SK-N-SH treated with all-trans-retinoic acid at 6 μM for 48 hours (cell line): ENCODE data around the gene NRIP1.
A peak's percentile ranks its signal among the peaks of the same experiment; 100 is the strongest.

Experiments used
- ATAC-seq: fragments of 200-7000 bp; cut with Tn5 transposase; 3 replicates; pipeline ENCODE4 v1.9.1; 2020; ENCODE audit warnings: mild to moderate bottlenecking, moderate library complexity
- ARNTL ChIP-seq: fragments of 450-650 bp; formaldehyde crosslinking; IDR thresholded peaks from 2 replicates; pipeline ENCODE4 v1.5.0; 2020; ENCODE audit warnings: low read depth, mild to moderate bottlenecking, moderate library complexity, borderline replicate concordance
- BACH2 ChIP-seq: fragments of 250-450 bp; sonication (Bioruptor Pico); IDR thresholded peaks from 2 replicates; pipeline ENCODE4 v1.9.0; 2021; ENCODE audit warnings: mild to moderate bottlenecking, borderline replicate concordance
- CREB5 ChIP-seq: fragments of 250-450 bp; sonication (Bioruptor Pico); IDR thresholded peaks from 2 replicates; pipeline ENCODE4 v1.5.1; 2020; ENCODE audit warnings: low read depth, mild to moderate bottlenecking, moderate library complexity
- CSRNP3 ChIP-seq: fragments of 250-450 bp; sonication (Bioruptor Pico); IDR thresholded peaks from 2 replicates; pipeline ENCODE4 v1.5.1; 2021; ENCODE audit warnings: mild to moderate bottlenecking, moderate library complexity
- ESRRG ChIP-seq: fragments of 250-450 bp; sonication (Bioruptor Pico); IDR thresholded peaks from 2 replicates; pipeline ENCODE4 v1.6.1; 2021; ENCODE audit warnings: mild to moderate bottlenecking
- GLIS3 ChIP-seq: fragments of 250-450 bp; sonication (Bioruptor Pico); IDR thresholded peaks from 2 replicates; pipeline ENCODE4 v1.5.0; 2020; ENCODE audit warnings: mild to moderate bottlenecking, moderate library complexity
- ISL1 ChIP-seq: fragments of 250-450 bp; sonication (Bioruptor Pico); IDR thresholded peaks from 2 replicates; pipeline ENCODE4 v2.1.2; 2022; ENCODE audit warnings: mild to moderate bottlenecking, moderate library complexity
- OSR1 ChIP-seq: fragments of 250-450 bp; sonication (Bioruptor Pico); IDR thresholded peaks from 2 replicates; pipeline ENCODE4 v1.8.0; 2022; ENCODE audit warnings: moderate library complexity, mild to moderate bottlenecking, inconsistent platforms
- PATZ1 ChIP-seq: fragments of 250-450 bp; sonication (Bioruptor Pico); IDR thresholded peaks from 2 replicates; pipeline ENCODE4 v1.8.0; 2020; ENCODE audit warnings: mild to moderate bottlenecking, moderate library complexity, borderline replicate concordance
- POU6F1 ChIP-seq: fragments of 250-450 bp; sonication (Bioruptor Pico); IDR thresholded peaks from 2 replicates; pipeline ENCODE4 v1.8.0; 2021; ENCODE audit warnings: low read depth, mild to moderate bottlenecking, moderate library complexity, borderline replicate concordance
- PPARA ChIP-seq: fragments of 250-450 bp; sonication (Bioruptor Pico); IDR thresholded peaks from 2 replicates; pipeline ENCODE4 v1.5.0; 2020; ENCODE audit warnings: mild to moderate bottlenecking, borderline replicate concordance
- RARB ChIP-seq: fragments of 250-450 bp; sonication (Bioruptor Pico); IDR thresholded peaks from 2 replicates; pipeline ENCODE4 v1.8.0; 2021; ENCODE audit warnings: mild to moderate bottlenecking, moderate library complexity
- SNAI2 ChIP-seq: fragments of 250-450 bp; sonication (Bioruptor Pico); IDR thresholded peaks from 2 replicates; pipeline ENCODE4 v1.5.0; 2020; ENCODE audit warnings: mild to moderate bottlenecking, moderate library complexity
- TCF4 ChIP-seq: fragments of 250-450 bp; sonication (Bioruptor Pico); IDR thresholded peaks from 2 replicates; pipeline ENCODE4 v1.8.0; 2021; ENCODE audit warnings: mild to moderate bottlenecking, moderate library complexity, borderline replicate concordance
- TSHZ2 ChIP-seq: fragments of 250-450 bp; sonication (Bioruptor Pico); IDR thresholded peaks from 2 replicates; pipeline ENCODE4 v1.5.0; 2020; ENCODE audit warnings: mild to moderate bottlenecking, moderate library complexity
- ZC3H10 ChIP-seq: fragments of 250-450 bp; sonication (Bioruptor Pico); IDR thresholded peaks from 2 replicates; pipeline ENCODE4 v1.5.1; 2021; ENCODE audit warnings: mild to moderate bottlenecking, moderate library complexity
- ZFP3 ChIP-seq: fragments of 250-450 bp; sonication (Bioruptor Pico); IDR thresholded peaks from 2 replicates; pipeline ENCODE4 v1.5.0; 2020; ENCODE audit warnings: mild to moderate bottlenecking, moderate library complexity
- ZFP30 ChIP-seq: fragments of 450-650 bp; formaldehyde crosslinking; IDR thresholded peaks from 2 replicates; pipeline ENCODE4 v1.5.0; 2022; ENCODE audit warnings: mild to moderate bottlenecking, moderate library complexity
- ZNF565 ChIP-seq: fragments of 450-650 bp; formaldehyde crosslinking; conservative IDR thresholded peaks from 2 replicates; pipeline ENCODE4 v1.5.0; 2020; ENCODE audit warnings: low read depth, mild to moderate bottlenecking, moderate library complexity
- ZNF70 ChIP-seq: fragments of 450-650 bp; formaldehyde crosslinking; IDR thresholded peaks from 2 replicates; pipeline ENCODE4 v1.5.0; 2020; ENCODE audit warnings: mild to moderate bottlenecking, moderate library complexity

The NRIP1 gene

GRCh38 chr21:15080526-15080925 lies 15.7 kb upstream of the NRIP1 start:
- TF ChIP-seq TSHZ2 (CRISPR knock-in tag), result 0 out of 2 replicates have a peak, but pooled peaks have one; percentile 13
- no peak for TF ChIP-seq CSRNP3 (CRISPR knock-in tag)
- peak; percentile 69; the same call in 1 of the 2 replicates for TF ChIP-seq SNAI2 (CRISPR knock-in tag)
- peak; percentile 80; the same call in 1 of the 2 replicates for TF ChIP-seq TCF4 (CRISPR knock-in tag)
- ATAC-seq, result no peak

- ATAC-seq, result no peak
These were observed 14.5 kb upstream of the NRIP1 start for GRCh38 chr21:15079269-15079668.

More at GRCh38 chr21:15079269-15079668, 14.5 kb upstream of the NRIP1 start:
- TF ChIP-seq ARNTL (no peak), ZNF565 (no peak), PPARA (CRISPR knock-in tag) (no peak), TSHZ2 (CRISPR knock-in tag) (no peak), CSRNP3 (CRISPR knock-in tag) (no peak), RARB (no peak), CREB5 (no peak), SNAI2 (CRISPR knock-in tag) (no peak), BACH2 (CRISPR knock-in tag) (no peak), OSR1 (CRISPR knock-in tag) (no peak), POU6F1 (no peak), ESRRG (CRISPR knock-in tag) (no peak), ZC3H10 (CRISPR knock-in tag) (no peak), ZFP3 (no peak), GLIS3 (CRISPR knock-in tag) (no peak), PATZ1 (CRISPR knock-in tag) (no peak), ZNF70 (CRISPR knock-in tag) (no peak), ISL1 (CRISPR knock-in tag) (no peak), TCF4 (CRISPR knock-in tag) (no peak), ZFP30 (no peak)
- TF ChIP-seq, all 23 proteins: peak for 0
